ES-I3 (cell line): ENCODE results near the gene CENPQ.

Source experiments
- H3K36me3 ChIP-seq: 2 replicates; pipeline ENCODE4 v1.6.1; 2013; ENCODE audit warnings: mild to moderate bottlenecking, low read length, control low read depth, moderate library complexity; ENCODE audit not compliant: insufficient read depth
- H3K4me1 ChIP-seq: 2 replicates; pipeline ENCODE4 v1.6.1; 2013; ENCODE audit warnings: mild to moderate bottlenecking, control low read depth, low read length; ENCODE audit not compliant: insufficient read depth
- H3K9ac ChIP-seq: 2 replicates; pipeline ENCODE4 v1.6.1; 2013; ENCODE audit warnings: low read depth, mild to moderate bottlenecking, low read length, moderate library complexity
- H3K9me3 ChIP-seq: 2 replicates; pipeline ENCODE4 v1.6.1; 2013; ENCODE audit warnings: mild to moderate bottlenecking, low read length, moderate library complexity; ENCODE audit not compliant: control insufficient read depth, insufficient read depth

The CENPQ gene

GRCh38 chr6:49541210-49541724 lies 78.1 kb downstream of the CENPQ start:
- H3K9me3 ChIP-seq, result no peaks in the 10 kb centered on the region

GRCh38 chr6:49541936-49542335 lies 78.8 kb downstream of the CENPQ start:
- H3K36me3 ChIP-seq, result no peaks in the 10 kb centered on the region
- peaks cover 9% of the 10 kb centered on the region; the same call in 1 of the 2 replicates for H3K4me1 ChIP-seq
- no peak overlapping the region for H3K9ac ChIP-seq
- no peaks in the 10 kb centered on the region for H3K9me3 ChIP-seq

More at GRCh38 chr6:49541210-49541724, 78.1 kb downstream of the CENPQ start:
- peaks cover 9% of the 10 kb centered on the region; the same call in 1 of the 2 replicates for H3K4me1 ChIP-seq
- no peak overlapping the region for H3K9ac ChIP-seq
- H3K36me3 ChIP-seq, result no peaks in the 10 kb centered on the region
